SK-N-SH treated with all-trans-retinoic acid at 6 μM for 48 hours (cell line): ENCODE data around the gene NEB.

Experiments
- PPARA ChIP-seq: fragments of 250-450 bp; sonication (Bioruptor Pico); IDR thresholded peaks from 2 replicates; pipeline ENCODE4 v1.5.0; 2020; ENCODE audit warnings: mild to moderate bottlenecking, borderline replicate concordance
- ZFP30 ChIP-seq: fragments of 450-650 bp; formaldehyde crosslinking; IDR thresholded peaks from 2 replicates; pipeline ENCODE4 v1.5.0; 2022; ENCODE audit warnings: mild to moderate bottlenecking, moderate library complexity

DNA sequence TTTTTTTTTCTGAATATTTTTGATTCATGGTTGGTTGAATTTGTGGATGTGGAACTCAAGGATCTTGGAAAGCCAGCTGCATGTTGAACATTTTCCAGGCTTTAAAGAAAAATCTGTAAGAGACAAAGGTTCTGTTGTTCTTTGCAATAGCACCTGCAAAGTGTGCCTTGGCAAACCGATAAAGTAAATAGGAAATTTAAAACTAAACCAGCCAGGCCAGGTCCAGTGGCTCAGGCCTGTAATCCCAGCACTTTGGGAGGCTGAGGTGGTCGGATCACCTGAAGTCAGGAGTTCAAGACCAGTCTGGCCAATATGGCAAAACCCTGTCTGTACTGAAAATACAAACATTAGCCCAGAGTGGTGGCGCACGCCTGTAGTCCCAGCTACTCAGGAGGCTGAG is 250.2 kb downstream of the NEB start:
- no peak for TF ChIP-seq PPARA (CRISPR knock-in tag)
- TF ChIP-seq ZFP30 (CRISPR knock-in tag), result no peak
